ENCODE measurements around the gene PMP22. TPM values are rescaled to one million over a fixed set of nuclear protein-coding genes. Genes with fewer than 3 reads are reported as not detected.

Gene PMP22
- total RNA-seq, result 9.4 TPM

DNA sequence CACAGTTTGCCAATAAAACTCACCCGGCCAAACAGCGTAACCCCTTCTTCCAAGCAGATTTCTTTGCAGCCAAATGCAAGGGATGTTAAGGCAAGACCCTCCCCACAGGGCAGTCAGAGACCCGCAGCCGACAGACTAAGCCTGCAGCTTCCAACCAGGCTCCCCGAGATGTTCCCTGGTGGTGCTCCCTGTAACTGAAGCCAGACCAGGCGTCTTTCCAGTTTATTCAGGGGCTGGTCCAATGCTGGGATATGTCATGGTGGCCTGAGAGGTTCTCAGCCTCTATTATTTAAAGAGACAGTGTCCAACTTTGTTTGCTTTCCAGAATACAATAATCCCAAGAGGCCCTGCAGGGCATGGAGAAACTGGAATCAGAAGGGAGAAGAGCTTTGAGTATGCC is at the start of gene PMP22:
Gene PMP22 (minus strand): TSS at position 196 of the 400 bp plus-strand sequence. CDS start 4,599 bp downstream, outside the sequence.
- FAIRE-seq (no peak), DNase-seq (ENCODE audit: low spot score in 2 of 2) (no peak)

GRCh38 chr17:15311996-15312395 is 46.9 kb upstream of the PMP22 start:
- DNase-seq (ENCODE audit: low spot score in 2 of 2) (no peak), FAIRE-seq (no peak)

- FAIRE-seq (no peak), DNase-seq (ENCODE audit: low spot score in 2 of 2) (no peak)
Measured at GRCh38 chr17:15309793-15310192, 44.7 kb upstream of the PMP22 start.

- no peak for DNase-seq (ENCODE audit: low spot score in 2 of 2)
Measured at GRCh38 chr17:15309236-15309635, 44.1 kb upstream of the PMP22 start.

DNA sequence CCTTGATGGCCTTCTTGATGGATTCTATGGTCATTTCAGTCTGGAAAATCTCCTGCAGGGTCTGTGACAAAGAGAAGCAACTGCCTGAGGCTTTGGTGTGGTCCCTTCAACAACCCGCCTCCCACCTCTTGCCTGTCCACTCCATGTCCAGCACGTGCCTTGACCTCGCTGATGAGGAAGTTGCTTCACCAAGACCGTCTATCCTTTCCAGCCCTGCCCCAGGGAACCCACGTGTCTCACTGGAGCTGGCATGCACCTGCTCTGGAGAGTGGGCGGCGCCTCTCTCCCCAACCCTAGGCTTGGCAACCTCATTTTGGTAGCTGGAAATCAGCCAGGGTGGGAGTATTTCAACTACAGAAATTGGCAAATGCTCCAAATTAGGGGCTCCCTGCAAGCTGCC is 43.6 kb upstream of the PMP22 start:
- DNase-seq (ENCODE audit: low spot score in 2 of 2), result no peak
- FAIRE-seq, result no peak

More at GRCh38 chr17:15309236-15309635, 44.1 kb upstream of the PMP22 start:
- FAIRE-seq, result no peak

DNA sequence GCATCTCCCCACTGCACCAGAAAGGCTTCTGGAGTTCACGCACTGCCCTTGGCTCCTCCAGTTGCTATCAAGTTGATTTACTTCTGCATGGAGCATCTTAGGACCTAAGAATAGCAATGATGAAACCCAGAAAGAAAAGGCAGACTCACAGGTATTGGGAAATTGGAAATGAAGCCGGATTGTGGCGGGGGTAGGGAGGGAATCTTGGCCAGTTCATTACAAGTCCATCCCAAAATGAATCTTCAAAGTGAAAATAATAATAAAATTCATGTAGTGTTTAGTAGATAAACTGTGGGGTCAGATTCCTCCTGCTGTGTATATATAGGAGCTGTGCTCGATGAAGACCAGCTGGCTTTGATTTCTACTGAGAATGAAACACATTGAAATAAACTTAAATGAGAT is 42.6 kb upstream of the PMP22 start:
- FAIRE-seq (no peak), DNase-seq (ENCODE audit: low spot score in 2 of 2) (no peak)

GRCh38 chr17:15303851-15304250 is 38.7 kb upstream of the PMP22 start:
- FAIRE-seq (no peak), DNase-seq (ENCODE audit: low spot score in 2 of 2) (no peak)

DNA sequence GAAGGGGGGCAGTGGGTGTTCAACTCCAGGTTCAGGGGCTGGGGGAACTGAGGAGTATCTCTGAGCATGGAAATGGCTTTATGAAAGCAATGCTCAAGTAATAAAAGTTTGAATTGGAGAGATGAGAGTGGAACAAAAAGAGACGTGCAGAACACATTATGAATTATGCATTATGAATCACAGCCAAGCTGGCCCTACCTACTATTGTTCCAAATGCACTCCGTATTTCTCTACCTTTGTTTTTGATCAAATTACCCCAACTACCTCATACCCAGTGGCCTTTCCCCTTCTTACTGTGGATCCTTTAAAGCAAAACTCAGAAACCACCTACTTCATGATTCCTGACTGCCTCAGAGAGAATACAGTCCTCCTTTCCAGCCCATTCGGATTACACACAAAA is 38.1 kb upstream of the PMP22 start:
- no peak for FAIRE-seq
- DNase-seq (ENCODE audit: low spot score in 2 of 2), result no peak

- DNase-seq (ENCODE audit: low spot score in 2 of 2), result no peak
- FAIRE-seq, result no peak
Measured at GRCh38 chr17:15301845-15302244, 36.7 kb upstream of the PMP22 start.

- no peak for DNase-seq (ENCODE audit: low spot score in 2 of 2)
- no peak for FAIRE-seq
Measured at GRCh38 chr17:15298176-15298575, 33.0 kb upstream of the PMP22 start.

DNA sequence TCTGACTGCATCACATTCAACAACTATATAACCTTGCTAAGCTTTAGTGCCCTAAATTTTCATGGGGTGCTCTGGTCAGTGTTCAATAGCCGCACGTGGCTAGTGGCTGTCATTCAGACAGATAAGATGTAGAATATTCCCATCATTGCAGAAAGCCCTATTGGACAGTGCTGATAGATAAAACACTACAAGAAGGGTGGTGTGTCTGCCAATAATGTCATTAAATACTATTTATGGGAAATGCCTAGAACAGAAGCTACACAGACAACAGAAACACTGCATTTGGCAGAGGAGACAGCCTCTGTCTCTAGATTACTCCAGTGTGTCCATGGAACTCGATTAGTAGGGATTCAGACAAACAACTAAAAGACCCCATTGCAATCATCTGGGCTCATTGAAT is 28.4 kb upstream of the PMP22 start:
- no peak for FAIRE-seq
- no peak for DNase-seq (ENCODE audit: low spot score in 2 of 2)

DNA sequence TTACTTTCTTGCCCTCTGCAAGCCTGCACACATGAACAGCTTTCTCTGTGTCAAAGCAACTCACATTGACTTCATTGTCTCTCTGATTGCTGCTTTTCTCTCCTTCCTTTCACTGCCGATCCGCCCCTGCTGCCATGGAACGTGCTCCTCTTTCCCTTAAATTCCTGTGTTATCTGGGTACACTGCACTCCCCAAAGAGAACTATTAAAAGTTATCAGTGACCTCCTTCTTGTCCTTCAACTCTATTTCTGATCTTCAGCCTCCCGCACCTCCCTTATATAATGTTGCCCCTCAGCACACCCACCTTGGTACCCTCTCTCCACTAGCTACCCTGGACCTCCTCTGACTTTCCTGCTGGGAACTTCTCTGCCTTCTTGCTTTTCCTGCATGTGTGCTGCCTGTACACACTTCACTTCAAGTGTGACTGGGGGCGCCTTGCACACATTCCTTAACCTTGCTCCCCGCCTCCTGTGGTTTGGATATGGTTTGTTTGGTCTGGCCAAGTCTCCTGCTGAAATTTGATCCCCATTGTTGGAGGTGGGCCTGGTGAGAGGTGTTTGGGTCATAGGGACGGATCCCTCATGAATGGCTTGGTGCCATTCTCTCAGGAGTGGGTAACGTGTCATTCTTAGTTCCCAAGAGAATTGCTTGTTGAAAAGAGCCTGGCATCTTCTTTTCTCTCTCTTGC is 26.7 kb upstream of the PMP22 start:
- FAIRE-seq (no peak), DNase-seq (ENCODE audit: low spot score in 2 of 2) (no peak)

DNA sequence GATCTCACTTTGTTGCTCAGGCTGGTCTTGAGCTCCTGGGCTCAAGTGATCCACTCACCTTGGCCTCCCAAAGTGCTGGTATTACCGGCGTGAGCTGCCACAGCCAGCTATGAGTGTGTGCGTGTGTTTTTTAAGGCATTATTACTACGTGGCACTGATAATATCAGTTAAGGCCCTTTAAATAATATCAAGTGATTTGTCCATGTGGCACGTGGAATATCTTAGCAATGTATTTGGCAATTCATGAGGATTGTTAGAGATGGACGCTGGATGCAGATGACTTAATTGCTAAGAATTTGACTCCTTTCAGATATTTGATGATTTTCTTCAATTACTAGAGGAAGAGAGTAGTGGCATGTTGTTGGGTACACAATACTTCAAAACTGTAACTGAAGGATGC is 25.5 kb upstream of the PMP22 start:
- FAIRE-seq (no peak), DNase-seq (ENCODE audit: low spot score in 2 of 2) (no peak)

GRCh38 chr17:15289285-15290183 is 24.4 kb upstream of the PMP22 start:
- DNase-seq (ENCODE audit: low spot score in 2 of 2) (no peak), FAIRE-seq (no peak)

- DNase-seq (ENCODE audit: low spot score in 2 of 2) (no peak), FAIRE-seq (no peak)
Measured at GRCh38 chr17:15288859-15289258, 23.7 kb upstream of the PMP22 start.

- DNase-seq (ENCODE audit: low spot score in 2 of 2) (no peak), FAIRE-seq (no peak)
Measured at GRCh38 chr17:15287538-15288267, 22.6 kb upstream of the PMP22 start.

DNA sequence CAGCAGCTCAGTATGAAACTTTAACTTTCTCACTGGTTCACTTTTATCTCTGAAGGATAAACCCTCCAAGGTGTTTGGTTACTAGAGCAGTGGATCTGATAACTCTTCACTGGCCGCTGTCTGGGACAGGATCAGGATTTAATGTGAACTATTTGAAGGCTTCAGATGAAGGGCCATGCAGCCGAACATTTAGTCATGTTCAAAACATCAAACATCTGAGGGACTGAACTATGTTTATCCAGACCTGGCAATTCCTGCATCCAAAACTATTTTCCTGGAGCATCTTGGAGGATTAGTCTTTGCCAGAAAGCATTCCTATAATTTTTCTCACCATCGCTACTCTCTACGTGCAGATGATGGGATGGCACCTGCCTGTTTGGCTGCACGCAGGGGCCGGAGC is 20.3 kb upstream of the PMP22 start:
- FAIRE-seq, result no peak
- no peak for DNase-seq (ENCODE audit: low spot score in 2 of 2)

- DNase-seq (ENCODE audit: low spot score in 2 of 2), result no peak
- FAIRE-seq, result no peak
Measured at GRCh38 chr17:15284537-15284936, 19.4 kb upstream of the PMP22 start.

DNA sequence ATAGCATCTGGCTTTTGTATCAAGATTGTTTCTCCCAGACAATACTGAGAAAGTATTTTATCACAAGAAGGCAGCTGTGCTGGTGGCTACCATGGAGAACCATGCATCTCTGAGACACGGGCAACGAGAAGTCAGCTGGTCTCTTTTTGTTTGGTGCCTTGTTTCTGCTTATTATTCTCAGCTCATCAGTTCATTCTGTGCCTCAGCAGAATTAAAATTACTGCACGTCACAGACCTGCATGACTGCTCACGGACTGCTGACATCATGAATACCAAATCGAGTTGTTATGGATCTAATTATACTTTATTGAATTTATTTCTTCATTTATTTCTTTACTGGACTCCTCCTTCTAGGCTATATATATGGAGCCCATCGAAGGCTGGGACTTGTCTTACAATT is 19.0 kb upstream of the PMP22 start:
- no peak for FAIRE-seq
- no peak for DNase-seq (ENCODE audit: low spot score in 2 of 2)

DNA sequence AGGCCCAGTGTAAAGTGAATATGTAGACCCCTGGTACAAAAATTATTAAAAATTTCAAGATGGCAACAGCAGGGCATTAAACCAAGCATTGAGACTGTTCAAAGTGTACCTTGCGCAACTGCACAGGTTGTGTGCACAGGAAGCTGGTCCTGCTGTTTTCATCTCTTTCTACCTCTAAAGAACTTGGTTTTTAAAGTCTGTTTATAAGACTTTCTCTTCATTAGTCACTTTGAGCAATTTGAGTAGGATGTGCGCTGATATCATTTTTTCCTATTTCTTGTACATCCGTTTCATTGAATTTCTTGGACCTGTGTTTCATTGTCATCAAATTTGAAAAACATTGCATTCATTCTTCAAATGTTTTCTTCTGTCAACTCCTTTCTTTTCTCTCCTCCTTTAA is 16.8 kb upstream of the PMP22 start:
- DNase-seq (ENCODE audit: low spot score in 2 of 2) (no peak), FAIRE-seq (no peak)

DNA sequence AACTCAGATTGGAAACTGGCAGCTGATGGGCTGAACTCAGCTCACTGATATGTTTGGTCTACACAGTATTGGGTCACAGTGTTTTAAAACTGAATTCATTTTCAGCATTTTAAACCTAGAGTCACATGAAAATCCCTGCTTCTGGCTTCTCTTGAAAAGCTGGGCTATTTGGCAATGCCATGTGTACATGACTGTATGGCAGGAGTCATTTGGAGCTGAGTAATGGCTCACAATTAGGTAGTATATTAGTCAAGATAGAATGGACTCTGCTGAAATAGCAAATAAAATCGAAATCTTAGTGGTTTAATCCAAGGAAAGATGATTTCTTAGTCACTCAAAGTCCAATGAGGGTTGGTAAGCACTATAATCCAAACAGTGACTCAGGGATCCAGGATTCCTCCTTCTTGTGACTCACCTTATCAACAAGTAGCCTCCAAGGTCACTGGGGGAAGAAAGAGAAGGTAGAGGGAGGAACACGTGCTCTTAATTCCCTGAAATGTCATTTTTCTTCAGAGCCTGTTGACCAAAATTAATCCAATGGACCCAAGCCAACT is 13.9 kb upstream of the PMP22 start:
- DNase-seq (ENCODE audit: low spot score in 2 of 2) (no peak), FAIRE-seq (no peak)

Measured in frontal cortex (tissue), 4 donors.